HEK293T (cell line): ENCODE results near the gene ASB9.

Experiments used
- CTCF ChIA-PET: fragments of 350-600 bp; formaldehyde crosslinking; extraction: SDS; loops from one replicate; lab custom pipeline; 2021; ENCODE audit warnings: antibody characterized with exemption, inconsistent platforms; lab: Yijun Ruan, JAX
- POLR2A ChIA-PET: fragments of 350-600 bp; formaldehyde crosslinking; extraction: SDS; loops from one replicate; lab custom pipeline; 2020; ENCODE audit warnings: antibody characterized with exemption, inconsistent platforms; lab: Yijun Ruan, JAX
- DNase-seq: peaks from one replicate; pipeline ENCODE4 v3.0.0; 2012; ENCODE audit warnings: mixed read lengths; ENCODE audit errors: extremely low spot score
- ARNT ChIP-seq: fragments of 450-650 bp; IDR thresholded peaks from 2 replicates; pipeline ENCODE4 v1.6.1; 2017; ENCODE audit warnings: mild to moderate bottlenecking
- BHLHE40 ChIP-seq: fragments of 450-650 bp; IDR thresholded peaks from 2 replicates; pipeline ENCODE4 v1.6.1; 2016; ENCODE audit warnings: mild to moderate bottlenecking, moderate library complexity, borderline replicate concordance
- CTBP1 ChIP-seq: fragments of 450-650 bp; IDR thresholded peaks from 2 replicates; pipeline ENCODE4 v1.6.1; 2016; ENCODE audit warnings: borderline replicate concordance
- ELF4 ChIP-seq: fragments of 450-650 bp; IDR thresholded peaks from 2 replicates; pipeline ENCODE4 v1.6.1; 2017; ENCODE audit warnings: antibody characterized with exemption
- FOXA1 ChIP-seq: fragments of 450-650 bp; IDR thresholded peaks from 2 replicates; pipeline ENCODE4 v1.6.1; 2016; ENCODE audit warnings: mild to moderate bottlenecking
- FOXK2 ChIP-seq: fragments of 450-650 bp; IDR thresholded peaks from 2 replicates; pipeline ENCODE4 v1.6.1; 2016; ENCODE audit warnings: mild to moderate bottlenecking
- FOXM1 ChIP-seq: fragments of 450-650 bp; IDR thresholded peaks from 2 replicates; pipeline ENCODE4 v1.6.1; 2017; ENCODE audit warnings: mild to moderate bottlenecking, borderline replicate concordance
- HDGF ChIP-seq: fragments of 450-650 bp; IDR thresholded peaks from 2 replicates; pipeline ENCODE4 v1.6.1; 2017; ENCODE audit warnings: antibody characterized with exemption, borderline replicate concordance
- L3MBTL2 ChIP-seq: fragments of 450-650 bp; conservative IDR thresholded peaks from 2 replicates; pipeline ENCODE4 v1.6.1; 2016; ENCODE audit warnings: mild to moderate bottlenecking
- LEF1 ChIP-seq: fragments of 450-650 bp; IDR thresholded peaks from 2 replicates; pipeline ENCODE4 v1.6.1; 2017; ENCODE audit warnings: mild to moderate bottlenecking, borderline replicate concordance
- NFRKB ChIP-seq: fragments of 450-650 bp; IDR thresholded peaks from 2 replicates; pipeline ENCODE4 v1.6.1; 2016; ENCODE audit warnings: mild to moderate bottlenecking, moderate library complexity
- PKNOX1 ChIP-seq: fragments of 450-650 bp; IDR thresholded peaks from 2 replicates; pipeline ENCODE4 v1.6.1; 2016
- SP1 ChIP-seq: fragments of 450-650 bp; IDR thresholded peaks from 2 replicates; pipeline ENCODE4 v1.6.1; 2017
- SUZ12 ChIP-seq: fragments of 450-650 bp; IDR thresholded peaks from 2 replicates; pipeline ENCODE4 v1.6.1; 2016; ENCODE audit warnings: mild to moderate bottlenecking
- TARDBP ChIP-seq: fragments of 450-650 bp; IDR thresholded peaks from 2 replicates; pipeline ENCODE4 v1.6.1; 2016
- ZNF384 ChIP-seq: fragments of 450-650 bp; IDR thresholded peaks from 2 replicates; pipeline ENCODE4 v1.6.1; 2016

The ASB9 gene

DNA sequence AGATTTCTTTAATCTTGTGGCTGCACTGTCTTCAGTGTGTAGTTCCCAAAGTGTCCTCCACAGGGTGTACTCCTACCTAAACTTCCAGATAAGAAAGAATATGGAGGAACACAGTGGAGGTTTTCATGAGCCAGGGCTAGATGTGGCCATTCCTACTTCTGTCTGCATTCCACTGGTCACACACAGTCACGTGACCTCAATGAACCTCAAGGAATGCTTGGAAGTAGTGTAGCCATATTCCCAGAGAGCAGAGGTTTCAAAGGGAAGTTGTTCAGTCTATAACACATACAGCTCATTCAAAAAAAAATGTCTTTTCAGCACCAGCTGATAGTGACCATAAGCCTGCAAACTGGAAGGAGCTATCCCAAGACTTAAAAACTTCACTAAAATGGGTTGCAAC lies 53.6 kb downstream of the ASB9 start:
- CTCF ChIA-PET: no interaction called here
- POLR2A ChIA-PET: no interaction called here
- TF ChIP-seq L3MBTL2 (no peak), PKNOX1 (no peak), CTBP1 (no peak), NFRKB (no peak), BHLHE40 (no peak)
- no peak for DNase-seq

GRCh38 chrX:15215366-15215765 lies 54.5 kb downstream of the ASB9 start:
- DNase-seq: no peak
- ChIA-PET POLR2A (no interaction called here), CTCF (no interaction called here)
- TF ChIP-seq CTBP1 (no peak), ELF4 (no peak)

GRCh38 chrX:15214588-15214987 lies 55.3 kb downstream of the ASB9 start:
- no peak for TF ChIP-seq PKNOX1
- TF ChIP-seq FOXA1: no peak
- TF ChIP-seq SUZ12: no peak
- TF ChIP-seq NFRKB: no peak
- TF ChIP-seq ARNT: no peak
- TF ChIP-seq SP1: no peak
- no peak for TF ChIP-seq CTBP1
- TF ChIP-seq TARDBP: no peak
- no peak for TF ChIP-seq HDGF
- TF ChIP-seq FOXK2: no peak
- no peak for TF ChIP-seq ELF4
- TF ChIP-seq FOXM1: no peak
- no peak for TF ChIP-seq BHLHE40
- no peak for TF ChIP-seq L3MBTL2
- no peak for DNase-seq
- POLR2A ChIA-PET: no interaction called here
- CTCF ChIA-PET: no interaction called here

- no peak for DNase-seq
- no peak for TF ChIP-seq LEF1
- no peak for TF ChIP-seq FOXK2
- no peak for TF ChIP-seq SP1
- POLR2A ChIA-PET: no interaction called here
- CTCF ChIA-PET: no interaction called here
Measured at GRCh38 chrX:15209096-15209495, 60.8 kb downstream of the ASB9 start.

GRCh38 chrX:15207994-15208393 lies 61.9 kb downstream of the ASB9 start:
- CTCF ChIA-PET: no interaction called here
- DNase-seq: no peak
- POLR2A ChIA-PET: no interaction called here
- TF ChIP-seq L3MBTL2 (no peak), NFRKB (no peak), ARNT (no peak), FOXA1 (no peak), CTBP1 (no peak), HDGF (no peak), ZNF384 (no peak), TARDBP (no peak), ELF4 (no peak), FOXM1 (no peak), BHLHE40 (no peak), SP1 (no peak), LEF1 (no peak), FOXK2 (no peak), SUZ12 (no peak), PKNOX1 (no peak)

DNA sequence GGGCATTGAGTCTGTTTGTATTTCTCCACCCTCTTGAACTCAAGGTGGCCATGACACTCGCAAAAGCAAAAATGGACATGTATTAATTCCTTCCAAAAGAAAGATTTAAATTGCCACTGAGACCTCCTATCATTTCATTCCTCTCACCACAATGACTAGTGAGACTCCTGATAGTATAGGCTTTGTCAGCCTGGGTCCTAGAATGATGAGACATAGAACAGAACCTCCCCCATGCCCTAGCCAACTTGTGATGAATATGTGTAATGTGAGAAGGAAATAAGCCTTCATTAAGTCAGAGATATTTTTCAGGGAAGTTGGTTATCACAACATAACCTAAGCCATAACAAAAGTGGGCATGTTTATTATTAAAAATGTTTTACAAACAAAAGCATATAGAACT lies 62.5 kb downstream of the ASB9 start:
- CTCF ChIA-PET: no interaction called here
- no peak for TF ChIP-seq ELF4
- POLR2A ChIA-PET: no interaction called here
- no peak for DNase-seq

DNA sequence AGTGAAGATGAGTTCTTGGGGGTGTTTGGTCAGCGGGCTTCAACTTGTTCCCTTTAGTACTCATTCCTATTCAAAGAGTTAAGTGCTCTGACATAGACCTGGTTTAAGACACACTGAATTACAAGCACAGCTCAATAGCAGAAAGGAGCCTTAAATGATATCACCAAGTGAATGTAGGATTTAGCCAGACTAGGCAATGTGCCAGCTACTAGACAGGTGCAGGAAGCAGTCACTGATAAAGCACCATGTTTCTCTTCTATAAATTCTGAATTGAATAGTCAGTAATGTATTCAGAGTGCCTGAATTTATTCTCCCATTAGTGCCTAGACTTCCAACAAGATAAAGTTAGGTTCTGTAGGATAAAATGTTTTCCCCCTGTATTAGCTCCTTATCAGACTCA lies 63.6 kb downstream of the ASB9 start:
- ChIA-PET CTCF (no interaction called here), POLR2A (no interaction called here)
- DNase-seq: no peak
- TF ChIP-seq PKNOX1: no peak
- no peak for TF ChIP-seq FOXM1
- no peak for TF ChIP-seq ZNF384
- TF ChIP-seq BHLHE40: no peak
- no peak for TF ChIP-seq SP1
- TF ChIP-seq FOXK2: no peak
- no peak for TF ChIP-seq ELF4
- TF ChIP-seq LEF1: no peak
- no peak for TF ChIP-seq FOXA1
- TF ChIP-seq NFRKB: no peak
- no peak for TF ChIP-seq ARNT
- TF ChIP-seq SUZ12: no peak
- TF ChIP-seq L3MBTL2: no peak
- no peak for TF ChIP-seq CTBP1
